Stimulated activated CD4-positive, alpha-beta T cell treated with anti-CD3 and anti-CD28 coated beads, Interleukin-15, amount 100 ng/mL, for 24 hours (primary cell): ENCODE results near the gene ARHGEF16.

Source experiments
- DNase-seq: peaks from one replicate; pipeline ENCODE4 v3.0.0-alpha.2; 2020

The ARHGEF16 gene

GRCh38 chr1:3483801-3484444, 29.5 kb downstream of the ARHGEF16 start:
- DNase-seq = peak; percentile 63

- no peak for DNase-seq
These were observed 30.6 kb downstream of the ARHGEF16 start for GRCh38 chr1:3485016-3485415.

GRCh38 chr1:3488432-3488831, 34.0 kb downstream of the ARHGEF16 start:
- no peak for DNase-seq

GRCh38 chr1:3490046-3490745, 35.7 kb downstream of the ARHGEF16 start:
- no peak for DNase-seq

GRCh38 chr1:3491291-3492246, 37.1 kb downstream of the ARHGEF16 start:
- peak; percentile 89 for DNase-seq

- DNase-seq = no peak
These were observed 38.2 kb downstream of the ARHGEF16 start for GRCh38 chr1:3492545-3493246.

GRCh38 chr1:3494321-3495308, 40.1 kb downstream of the ARHGEF16 start:
- DNase-seq = no peak

- DNase-seq = no peak
These were observed 41.6 kb downstream of the ARHGEF16 start for GRCh38 chr1:3495776-3496745.

GRCh38 chr1:3496916-3497315, 42.5 kb downstream of the ARHGEF16 start:
- DNase-seq = no peak

- no peak for DNase-seq
These were observed 43.1 kb downstream of the ARHGEF16 start for GRCh38 chr1:3497521-3497920.

GRCh38 chr1:3498246-3498930, 43.9 kb downstream of the ARHGEF16 start:
- no peak for DNase-seq

- no peak for DNase-seq
These were observed 44.5 kb downstream of the ARHGEF16 start for GRCh38 chr1:3498986-3499385.

- no peak for DNase-seq
These were observed 45.1 kb downstream of the ARHGEF16 start for GRCh38 chr1:3499611-3500010.

- DNase-seq = no peak
These were observed 45.9 kb downstream of the ARHGEF16 start for GRCh38 chr1:3500265-3500835.

GRCh38 chr1:3501437-3501836, 47.0 kb downstream of the ARHGEF16 start:
- DNase-seq = no peak

GRCh38 chr1:3501856-3502640, 47.6 kb downstream of the ARHGEF16 start:
- DNase-seq = peak; percentile 23

GRCh38 chr1:3502641-3503524, 48.4 kb downstream of the ARHGEF16 start:
- no peak for DNase-seq

- DNase-seq = no peak
These were observed 49.0 kb downstream of the ARHGEF16 start for GRCh38 chr1:3503525-3503886.
